Parathyroid adenoma (tissue), 2 donors: Measurements from ENCODE around the gene ORC2.

Experiments
- H2AFZ ChIP-seq: fragments of 300-600 bp; sonication (generic); one replicate; pipeline ENCODE4 v1.7.0; 2017; ENCODE audit warnings: antibody characterized with exemption, mild to moderate bottlenecking
- H3K27ac ChIP-seq: fragments of 300-600 bp; sonication (generic); one replicate; pipeline ENCODE4 v1.7.0; 2017
- H3K27me3 ChIP-seq: fragments of 300-600 bp; sonication (generic); one replicate; pipeline ENCODE4 v1.7.0; 2017; ENCODE audit warnings: low read length; ENCODE audit not compliant: control insufficient read depth, insufficient read depth
- H3K36me3 ChIP-seq: fragments of 300-600 bp; sonication (generic); one replicate; pipeline ENCODE4 v1.7.0; 2017; ENCODE audit warnings: low read length; ENCODE audit not compliant: control insufficient read depth, insufficient read depth
- H3K4me1 ChIP-seq: fragments of 300-600 bp; sonication (generic); one replicate; pipeline ENCODE4 v1.7.0; 2017; ENCODE audit warnings: control low read depth
- H3K4me2 ChIP-seq: fragments of 300-600 bp; sonication (generic); one replicate; pipeline ENCODE4 v1.7.0; 2017; ENCODE audit warnings: low read length
- H3K4me3 ChIP-seq: fragments of 300-600 bp; sonication (generic); one replicate; pipeline ENCODE4 v1.7.0; 2017; ENCODE audit warnings: low read depth, low read length
- H3K79me2 ChIP-seq: fragments of 300-600 bp; sonication (generic); one replicate; pipeline ENCODE4 v1.7.0; 2017; ENCODE audit warnings: control low read depth
- H3K9ac ChIP-seq: fragments of 300-600 bp; sonication (generic); one replicate; pipeline ENCODE4 v1.7.0; 2017; ENCODE audit warnings: mild to moderate bottlenecking
- H3K9me3 ChIP-seq: fragments of 300-600 bp; sonication (generic); one replicate; pipeline ENCODE4 v1.7.0; 2017; ENCODE audit warnings: low read length; ENCODE audit not compliant: control insufficient read depth
- TF ChIP-seq, protein P1 (sequence below): fragments of 300-600 bp; sonication (generic); IDR thresholded peaks from one replicate; pipeline ENCODE4 v1.7.0; 2017; ENCODE audit warnings: antibody characterized with exemption, mild to moderate bottlenecking
- donor health status: primary hyperparathyroidism.

Gene ORC2

GRCh38 chr2:200909958-200910357 lies 53.5 kb downstream of the ORC2 start:
- no peak overlapping the region for H3K4me3 ChIP-seq
- H3K79me2 ChIP-seq, result no peaks in the 10 kb centered on the region
- no peak overlapping the region for H3K4me2 ChIP-seq
- H3K9me3 ChIP-seq, result no peaks in the 10 kb centered on the region
- H3K9ac ChIP-seq, result no peak overlapping the region
- no peaks in the 10 kb centered on the region for H3K36me3 ChIP-seq
- no peak overlapping the region for H3K27ac ChIP-seq
- H2AFZ ChIP-seq, result no peak overlapping the region
- TF ChIP-seq, protein P1, sequence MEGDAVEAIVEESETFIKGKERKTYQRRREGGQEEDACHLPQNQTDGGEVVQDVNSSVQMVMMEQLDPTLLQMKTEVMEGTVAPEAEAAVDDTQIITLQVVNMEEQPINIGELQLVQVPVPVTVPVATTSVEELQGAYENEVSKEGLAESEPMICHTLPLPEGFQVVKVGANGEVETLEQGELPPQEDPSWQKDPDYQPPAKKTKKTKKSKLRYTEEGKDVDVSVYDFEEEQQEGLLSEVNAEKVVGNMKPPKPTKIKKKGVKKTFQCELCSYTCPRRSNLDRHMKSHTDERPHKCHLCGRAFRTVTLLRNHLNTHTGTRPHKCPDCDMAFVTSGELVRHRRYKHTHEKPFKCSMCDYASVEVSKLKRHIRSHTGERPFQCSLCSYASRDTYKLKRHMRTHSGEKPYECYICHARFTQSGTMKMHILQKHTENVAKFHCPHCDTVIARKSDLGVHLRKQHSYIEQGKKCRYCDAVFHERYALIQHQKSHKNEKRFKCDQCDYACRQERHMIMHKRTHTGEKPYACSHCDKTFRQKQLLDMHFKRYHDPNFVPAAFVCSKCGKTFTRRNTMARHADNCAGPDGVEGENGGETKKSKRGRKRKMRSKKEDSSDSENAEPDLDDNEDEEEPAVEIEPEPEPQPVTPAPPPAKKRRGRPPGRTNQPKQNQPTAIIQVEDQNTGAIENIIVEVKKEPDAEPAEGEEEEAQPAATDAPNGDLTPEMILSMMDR, result no peak
- H3K27me3 ChIP-seq, result no peaks in the 10 kb centered on the region
- H3K4me1 ChIP-seq, result no peaks in the 10 kb centered on the region

DNA sequence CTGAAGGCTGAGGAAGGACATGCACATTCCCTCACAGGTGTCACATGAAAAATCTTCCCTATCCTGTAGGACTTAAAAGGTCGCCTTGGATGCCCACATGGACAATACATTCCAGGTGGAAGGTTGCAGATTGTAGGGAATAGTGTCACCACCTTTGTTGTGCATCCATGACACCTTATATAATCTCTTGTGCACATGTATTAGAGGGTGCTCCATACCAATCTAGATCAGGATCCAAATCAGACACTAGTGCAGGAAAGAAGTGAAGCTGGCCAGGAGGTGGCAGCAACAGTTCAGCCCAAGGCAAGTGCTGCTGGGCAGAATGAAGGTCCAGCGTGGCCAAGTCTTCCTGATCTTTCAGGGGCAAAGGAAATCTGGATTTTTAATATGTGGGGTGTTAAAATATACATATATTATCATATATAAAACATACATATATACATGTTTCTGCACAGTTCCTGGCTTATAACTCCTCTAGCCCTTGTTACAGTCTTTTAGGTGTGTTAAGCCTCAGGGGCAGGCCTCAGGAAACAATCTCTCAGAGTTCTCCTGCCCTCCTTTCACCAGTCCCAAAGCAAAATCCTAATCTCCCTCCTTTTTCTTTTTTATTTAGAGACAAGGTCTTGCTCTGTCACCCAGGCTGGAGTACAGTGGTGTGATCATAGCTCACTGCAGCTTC lies 57.7 kb downstream of the ORC2 start:
- TF ChIP-seq, protein P1, result peak; percentile 58
- Histone ChIP-seq H3K79me2 (no peaks in the 10 kb centered on the region), H3K4me3 (no peak overlapping the region), H3K27me3 (no peaks in the 10 kb centered on the region), H3K4me2 (no peak overlapping the region), H2AFZ (no peak overlapping the region), H3K4me1 (no peaks in the 10 kb centered on the region), H3K27ac (no peak overlapping the region), H3K36me3 (no peaks in the 10 kb centered on the region), H3K9me3 (no peaks in the 10 kb centered on the region), H3K9ac (no peak overlapping the region)

DNA sequence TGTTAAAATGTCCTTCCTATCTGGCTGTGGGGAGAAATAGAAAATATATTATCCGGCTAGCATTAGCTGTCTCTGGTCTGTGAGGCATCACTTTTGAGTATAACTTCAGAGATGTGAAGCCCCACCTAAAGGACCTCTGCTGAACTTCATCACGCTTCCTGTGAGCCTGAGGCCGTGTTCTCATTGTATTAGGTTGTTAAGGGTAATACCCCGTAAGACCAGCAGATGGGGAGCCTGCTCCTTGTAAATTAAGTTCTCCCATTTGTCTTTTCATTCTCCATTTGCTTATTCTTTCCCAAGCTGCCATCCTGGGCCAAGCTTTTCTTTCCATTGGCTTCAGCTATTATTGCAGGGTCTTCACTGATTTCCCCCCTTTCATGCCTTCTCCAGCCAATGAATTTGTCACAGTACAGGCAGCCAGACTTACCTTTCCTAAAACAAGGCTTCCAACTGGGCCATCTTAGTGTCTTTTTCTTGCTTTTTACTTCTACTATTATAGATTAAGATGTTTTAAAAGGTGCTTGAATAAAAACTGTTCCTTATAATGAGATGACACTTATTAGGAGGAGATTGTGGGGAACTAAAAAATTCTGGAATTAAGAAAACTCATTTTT lies 61.9 kb downstream of the ORC2 start:
- Histone ChIP-seq H2AFZ (no peak overlapping the region), H3K27me3 (no peaks in the 10 kb centered on the region), H3K9me3 (no peaks in the 10 kb centered on the region), H3K79me2 (no peaks in the 10 kb centered on the region), H3K9ac (no peak overlapping the region), H3K36me3 (no peaks in the 10 kb centered on the region), H3K4me1 (no peaks in the 10 kb centered on the region), H3K4me2 (no peak overlapping the region), H3K4me3 (no peak overlapping the region), H3K27ac (no peak overlapping the region)
- TF ChIP-seq, protein P1, result peak; percentile 63

DNA sequence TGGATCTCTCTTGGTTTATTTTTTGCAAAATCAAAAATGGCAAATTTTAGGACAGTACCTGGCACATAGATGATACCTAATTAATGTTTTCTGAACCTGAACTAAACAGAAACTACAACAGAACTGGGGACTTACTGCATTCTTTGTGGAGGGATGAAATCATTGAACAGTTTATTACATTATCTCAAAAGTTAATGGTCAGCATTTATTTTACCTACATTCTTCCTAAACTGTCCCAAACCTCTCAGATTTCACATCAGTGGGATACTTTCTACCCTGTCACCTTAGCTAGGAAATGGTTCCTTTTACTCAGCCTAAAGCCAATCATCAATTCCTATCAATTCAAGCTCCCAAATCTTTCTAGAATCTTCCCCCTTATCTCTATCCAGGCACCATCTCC lies 64.0 kb downstream of the ORC2 start:
- no peak overlapping the region for H3K27ac ChIP-seq
- H3K9me3 ChIP-seq, result no peaks in the 10 kb centered on the region
- no peaks in the 10 kb centered on the region for H3K27me3 ChIP-seq
- H3K36me3 ChIP-seq, result no peaks in the 10 kb centered on the region
- no peaks in the 10 kb centered on the region for H3K4me1 ChIP-seq
- no peaks in the 10 kb centered on the region for H3K79me2 ChIP-seq
- H2AFZ ChIP-seq, result no peak overlapping the region
- TF ChIP-seq, protein P1, result no peak
- H3K4me3 ChIP-seq, result no peak overlapping the region
- H3K9ac ChIP-seq, result no peak overlapping the region
- no peak overlapping the region for H3K4me2 ChIP-seq
